Measurements from ENCODE around the gene TWIST1.

DNA sequence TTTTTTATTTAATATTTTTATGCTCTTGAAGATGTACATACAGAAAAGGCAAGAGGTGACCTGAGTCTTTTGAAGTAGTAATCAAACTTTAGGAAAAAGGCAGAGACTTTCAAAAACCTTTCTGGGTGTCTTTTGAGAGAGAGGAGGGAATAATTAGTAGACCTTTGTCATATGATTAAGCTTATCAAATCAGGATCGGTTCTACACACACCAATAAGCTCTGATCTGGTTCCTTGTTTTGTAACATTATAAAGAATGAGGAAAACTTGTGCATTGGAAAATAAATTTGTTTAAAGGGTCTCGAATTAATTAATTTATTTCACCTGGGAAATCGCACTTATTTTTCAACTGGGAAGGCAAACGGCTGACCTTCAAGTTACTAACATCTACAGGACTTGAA, 11.9 kb downstream of the TWIST1 start:
- TF ChIP-seq TAF1 (IDR thresholded peaks at IDR 0.05; ENCODE audit: borderline replicate concordance, low read depth, low read length): no peak
- TF ChIP-seq POLR2A (IDR thresholded peaks at IDR 0.05; ENCODE audit: low read depth, low read length): no peak
- TF ChIP-seq POLR2AphosphoS5 (IDR thresholded peaks at IDR 0.05; ENCODE audit: low read depth, low read length): no peak
